GM13977 (cell line): Measurements from ENCODE around the gene ERICH4.
"Not testable (repeated sequence)": the region's sequence is repeated elsewhere in the genome, so short reads cannot be mapped to it uniquely, and the experiment has no call there.

Source experiments
- DNase-seq: peaks from one replicate; pipeline ENCODE4 v3.0.0; 2012; ENCODE audit warnings: low spot score
- in situ Hi-C: fragments of 300-500 bp; cut with MboI; formaldehyde crosslinking; loops from one replicate; pipeline ENCODE4 v1.12.0; 2022; ENCODE audit warnings: low sequenced_read_pairs, low pct_unique_long_range_greater_than_20kb, mixed read lengths, inconsistent platforms; ENCODE audit not compliant: unreplicated experiment
- TF ChIP-seq, protein P1 (sequence below): IDR thresholded peaks from 2 replicates; pipeline ENCODE4 v1.5.1; 2012; ENCODE audit warnings: mild to moderate bottlenecking, control low read depth; ENCODE audit not compliant: insufficient read depth; ENCODE audit errors: extremely low read depth, missing control alignments

ERICH4 gene

DNA sequence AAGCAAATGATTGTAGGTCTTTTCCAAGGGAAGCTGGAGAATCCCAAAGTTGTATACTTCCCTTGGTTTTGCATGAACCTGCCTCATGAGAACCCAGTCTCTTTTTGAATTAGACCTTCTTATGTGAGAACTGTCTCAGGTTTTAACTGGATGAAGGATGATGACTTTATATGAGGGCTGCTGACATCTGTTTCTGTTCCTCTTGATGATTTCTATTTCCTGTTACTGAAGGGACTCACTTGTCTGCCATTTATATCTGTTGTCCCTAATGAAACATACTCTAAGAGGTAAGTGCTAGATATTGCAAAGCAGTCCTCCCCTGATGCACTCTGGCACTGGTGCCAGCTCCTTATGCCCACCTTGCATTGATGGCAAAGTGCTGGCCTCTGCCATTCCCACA is 33.6 kb downstream of the ERICH4 start:
- TF ChIP-seq, protein P1, sequence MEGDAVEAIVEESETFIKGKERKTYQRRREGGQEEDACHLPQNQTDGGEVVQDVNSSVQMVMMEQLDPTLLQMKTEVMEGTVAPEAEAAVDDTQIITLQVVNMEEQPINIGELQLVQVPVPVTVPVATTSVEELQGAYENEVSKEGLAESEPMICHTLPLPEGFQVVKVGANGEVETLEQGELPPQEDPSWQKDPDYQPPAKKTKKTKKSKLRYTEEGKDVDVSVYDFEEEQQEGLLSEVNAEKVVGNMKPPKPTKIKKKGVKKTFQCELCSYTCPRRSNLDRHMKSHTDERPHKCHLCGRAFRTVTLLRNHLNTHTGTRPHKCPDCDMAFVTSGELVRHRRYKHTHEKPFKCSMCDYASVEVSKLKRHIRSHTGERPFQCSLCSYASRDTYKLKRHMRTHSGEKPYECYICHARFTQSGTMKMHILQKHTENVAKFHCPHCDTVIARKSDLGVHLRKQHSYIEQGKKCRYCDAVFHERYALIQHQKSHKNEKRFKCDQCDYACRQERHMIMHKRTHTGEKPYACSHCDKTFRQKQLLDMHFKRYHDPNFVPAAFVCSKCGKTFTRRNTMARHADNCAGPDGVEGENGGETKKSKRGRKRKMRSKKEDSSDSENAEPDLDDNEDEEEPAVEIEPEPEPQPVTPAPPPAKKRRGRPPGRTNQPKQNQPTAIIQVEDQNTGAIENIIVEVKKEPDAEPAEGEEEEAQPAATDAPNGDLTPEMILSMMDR = no peak
- DNase-seq = no peak
- in situ Hi-C loops = no loop called here

DNA sequence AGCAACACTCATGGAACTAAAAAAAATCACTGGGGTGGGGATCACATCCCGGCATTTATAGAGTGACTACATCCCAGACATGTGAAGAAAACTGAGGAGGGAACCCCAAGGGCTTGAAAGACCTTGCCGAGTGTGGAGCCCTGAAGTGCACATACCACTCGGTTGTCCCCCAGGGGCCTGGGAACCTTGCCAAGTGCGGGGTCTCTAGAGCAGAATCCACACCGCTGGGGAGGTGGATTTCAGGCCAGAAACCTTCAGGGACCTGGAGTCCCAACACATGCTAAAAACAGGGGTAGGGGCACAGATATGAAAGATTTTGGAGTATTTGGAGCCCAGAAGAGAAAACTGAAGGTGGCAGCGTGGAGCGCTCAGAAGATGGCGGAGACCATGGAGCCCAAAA is 35.2 kb downstream of the ERICH4 start:
- in situ Hi-C loops = no loop called here
- TF ChIP-seq, protein P1 = no peak
- no peak for DNase-seq

- TF ChIP-seq, protein P1 = no peak
- in situ Hi-C loops = no loop called here
- no peak for DNase-seq
Observed at GRCh38 chr19:41478875-41479756, 36.2 kb downstream of the ERICH4 start.

DNA sequence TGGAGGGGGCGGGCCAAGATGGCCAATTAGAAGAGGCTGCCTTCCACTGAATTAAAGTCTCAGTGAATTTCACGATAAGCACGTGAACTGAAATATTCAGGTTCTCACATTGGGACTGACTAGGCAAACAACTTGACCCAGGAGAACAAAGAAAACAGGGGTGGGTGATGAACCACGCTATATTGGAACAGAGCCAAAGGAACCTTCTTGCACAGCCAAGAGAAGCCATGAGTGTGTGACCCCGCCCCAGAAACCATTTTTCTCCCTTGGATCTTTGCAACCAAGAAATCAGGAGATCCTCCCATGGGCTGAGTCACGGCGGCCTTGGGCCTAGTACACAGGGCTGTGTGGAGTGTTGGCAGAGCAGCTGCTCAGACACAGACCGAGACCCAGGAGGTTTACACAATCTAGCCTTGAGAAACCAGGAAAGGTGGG is 36.8 kb downstream of the ERICH4 start:
- TF ChIP-seq, protein P1 = no peak
- DNase-seq = no peak
- in situ Hi-C loops = no loop called here

- TF ChIP-seq, protein P1 = no peak
- in situ Hi-C loops = no loop called here
- no peak for DNase-seq
Observed at GRCh38 chr19:41480336-41480735, 37.4 kb downstream of the ERICH4 start.

DNA sequence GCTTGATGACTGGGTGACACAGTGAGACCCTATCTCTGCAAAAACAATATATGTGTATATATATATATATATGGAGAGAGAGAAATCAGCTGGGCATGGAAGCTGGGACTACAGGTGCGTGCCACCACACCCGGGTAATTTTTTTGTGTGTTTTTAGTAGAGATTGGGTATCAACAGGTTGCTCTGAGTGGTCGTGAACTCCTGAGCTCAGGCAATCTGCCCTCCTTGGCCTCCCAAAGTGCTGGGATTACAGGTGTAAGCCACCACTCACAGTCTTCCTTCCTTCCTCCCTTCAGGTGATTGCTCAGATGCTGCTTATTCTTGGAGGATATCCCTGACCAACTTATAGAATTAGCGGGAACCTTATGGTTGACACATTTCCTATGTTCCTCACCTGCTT is 41.9 kb downstream of the ERICH4 start:
- in situ Hi-C loops = no loop called here
- TF ChIP-seq, protein P1 = no peak
- DNase-seq = no peak

DNA sequence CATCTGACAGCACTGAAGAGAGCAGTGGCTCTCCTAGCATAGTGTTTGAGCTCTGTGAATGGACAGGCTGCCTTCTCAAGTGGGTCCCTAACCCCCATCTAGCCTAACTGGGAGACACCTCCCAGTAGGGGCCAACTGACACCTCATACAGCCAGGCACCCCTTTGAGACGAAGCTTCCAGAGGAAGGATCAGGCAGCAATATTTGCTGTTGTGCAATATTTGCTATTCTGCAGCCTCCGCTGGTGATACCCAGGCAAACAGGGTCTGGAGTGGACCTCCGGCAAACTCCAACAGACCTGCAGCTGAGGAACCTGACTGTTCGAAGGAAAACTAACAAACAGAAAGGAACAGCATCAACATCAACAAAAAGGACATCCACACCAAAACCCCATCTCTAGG is 44.0 kb downstream of the ERICH4 start:
- DNase-seq, in situ Hi-C loops: not testable (repeated sequence)
